ENCODE measurements around the gene PTPRJ. TPM values are rescaled to one million over a fixed set of nuclear protein-coding genes. Genes with fewer than 3 reads are reported as not detected.

The PTPRJ gene
- total and polyA plus RNA-seq, 2 experiments from 2014 or later: 4.5 to 9.5 TPM

DNA sequence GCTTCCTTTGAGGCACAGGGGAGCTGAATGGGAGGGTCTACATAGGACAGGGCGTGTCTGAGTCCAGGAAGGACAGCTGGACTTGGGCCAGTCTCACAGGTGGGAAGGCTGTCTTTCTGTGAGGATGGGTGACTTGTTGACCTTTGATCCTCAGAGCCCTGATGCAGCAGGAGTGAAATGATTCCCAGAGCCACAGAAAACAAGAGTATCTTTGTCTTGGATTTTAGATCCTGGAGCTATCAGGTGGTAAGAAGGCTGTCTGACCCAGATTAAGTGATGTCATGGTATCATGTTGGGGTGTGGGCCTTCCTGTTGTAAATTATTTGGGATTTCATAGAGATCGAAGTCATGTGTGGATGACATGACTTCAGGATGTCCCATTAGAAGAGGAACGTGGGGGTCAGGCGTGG, 15.0 kb downstream of the PTPRJ start:
- WGBS, 2 experiments (ENCODE audit: low coverage in 1 of 2, low lambda C conversion rate in 2 of 2, missing lambda C conversion rate in 2 of 2): 72 to 78% methylated on average over 4 of the region's 4 CpGs
- no peaks in the 10 kb centered on the region for H3K9me2 ChIP-seq (ENCODE audit: insufficient read depth)
- TF ChIP-seq EZH2phosphoT487 (IDR thresholded peaks at IDR 0.05; ENCODE audit: insufficient read depth, low read depth): no peak
- TF ChIP-seq EZH2 (IDR thresholded peaks at IDR 0.05; ENCODE audit: insufficient read depth, poor library complexity, severe bottlenecking): no peak
- DNase-seq: no peak
- peaks cover 94% of the 10 kb centered on the region for H3K79me2 ChIP-seq (ENCODE audit: insufficient read depth)
- no peaks in the 10 kb centered on the region for H3K36me3 ChIP-seq (ENCODE audit: low read depth)
- in situ Hi-C loops (cut with MboI): no loop called here
- H3K27ac ChIP-seq: no peak overlapping the region
- H3K4me1 ChIP-seq (ENCODE audit: insufficient read depth): peaks cover 7% of the 10 kb centered on the region; the same call in 1 of the 2 replicates
- no peaks in the 10 kb centered on the region for H4K20me1 ChIP-seq (ENCODE audit: insufficient read depth)
- H3F3A ChIP-seq (ENCODE audit: insufficient read depth): 0 out of 2 replicates have a peak, but pooled peaks cover 10% of the 10 kb centered on the region
- no peaks in the 10 kb centered on the region for H3K9me3 ChIP-seq (ENCODE audit: low read depth)
- H3K27me3 ChIP-seq (replicated peaks; ENCODE audit: insufficient read depth): no peaks in the 10 kb centered on the region
- H3K4me3 ChIP-seq: no peak overlapping the region
- H3K4me2 ChIP-seq (ENCODE audit: unreplicated experiment): no peak overlapping the region
- H2AFZ ChIP-seq: no peak overlapping the region
- no peak overlapping the region for H3K9ac ChIP-seq

DNA sequence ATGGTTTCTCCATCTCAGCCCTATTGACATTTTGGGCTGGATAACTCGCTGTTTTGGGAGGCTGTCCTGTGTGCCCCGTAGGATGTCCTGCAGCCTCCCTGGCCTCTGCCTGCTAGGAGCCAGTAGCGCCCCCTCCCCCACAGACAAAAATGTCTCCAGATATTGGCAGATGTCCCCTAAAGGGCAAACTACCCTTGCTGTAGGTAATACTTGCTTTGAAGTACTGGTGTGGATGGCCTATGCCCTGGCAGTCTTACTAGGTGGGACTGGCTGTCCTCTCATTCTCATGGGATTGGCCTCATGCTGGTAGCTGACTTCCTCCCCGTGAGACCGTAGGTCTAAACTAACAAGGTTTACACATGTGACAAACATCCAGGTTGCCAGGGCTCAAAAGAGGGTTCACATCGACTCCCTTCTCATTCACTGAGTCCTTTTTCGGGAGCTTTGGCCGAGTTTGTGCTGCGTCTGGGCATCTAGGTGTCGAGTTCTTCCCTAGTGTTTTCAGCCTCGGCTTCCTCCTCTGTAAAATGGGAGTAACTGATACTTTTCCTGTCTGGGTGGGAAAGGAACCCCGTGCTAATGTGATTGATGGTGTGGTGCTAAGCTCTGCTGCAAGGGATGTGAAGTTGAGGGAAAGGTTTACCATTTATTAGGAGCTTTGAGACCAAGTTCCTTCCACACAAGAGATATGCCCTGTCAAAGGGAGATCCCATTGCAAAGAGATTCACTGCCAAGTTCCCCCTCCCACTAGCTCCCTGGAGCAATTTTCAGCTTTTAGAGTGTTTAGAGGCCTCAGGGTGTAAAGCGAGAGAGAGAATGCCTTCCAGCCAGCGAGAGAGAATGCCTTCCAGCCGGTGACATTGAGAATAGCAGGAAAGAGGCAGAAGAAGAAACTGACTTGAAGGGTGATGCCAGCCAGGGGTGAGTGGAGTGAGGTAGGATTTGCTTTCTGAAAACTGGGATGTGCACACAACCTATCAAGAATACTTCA, 17.0 kb downstream of the PTPRJ start:
- Histone ChIP-seq H4K20me1 (ENCODE audit: insufficient read depth) (no peaks in the 10 kb centered on the region), H3K9ac (no peak overlapping the region), H3K79me2 (ENCODE audit: insufficient read depth) (peaks cover 93% of the 10 kb centered on the region), H3K36me3 (ENCODE audit: low read depth) (no peaks in the 10 kb centered on the region), H3K27me3 (replicated peaks; ENCODE audit: insufficient read depth) (no peaks in the 10 kb centered on the region), H3K4me1 (ENCODE audit: insufficient read depth) (peaks cover 17% of the 10 kb centered on the region), H3K4me2 (ENCODE audit: unreplicated experiment) (no peak overlapping the region), H3K27ac (no peak overlapping the region), H3K9me2 (ENCODE audit: insufficient read depth) (no peaks in the 10 kb centered on the region), H3F3A (ENCODE audit: insufficient read depth) (0 out of 2 replicates have a peak, but pooled peaks cover 7% of the 10 kb centered on the region), H2AFZ (no peak overlapping the region), H3K4me3 (no peak overlapping the region), H3K9me3 (ENCODE audit: low read depth) (no peaks in the 10 kb centered on the region)
- in situ Hi-C loops (cut with MboI): no loop called here
- WGBS, 2 experiments (ENCODE audit: low coverage in 1 of 2, low lambda C conversion rate in 2 of 2, missing lambda C conversion rate in 2 of 2): 84 to 88% methylated on average over 15 of the region's 15 CpGs
- no peak for DNase-seq
- TF ChIP-seq EZH2phosphoT487 (IDR thresholded peaks at IDR 0.05; ENCODE audit: insufficient read depth, low read depth) (no peak), EZH2 (IDR thresholded peaks at IDR 0.05; ENCODE audit: insufficient read depth, poor library complexity, severe bottlenecking) (no peak)

DNA sequence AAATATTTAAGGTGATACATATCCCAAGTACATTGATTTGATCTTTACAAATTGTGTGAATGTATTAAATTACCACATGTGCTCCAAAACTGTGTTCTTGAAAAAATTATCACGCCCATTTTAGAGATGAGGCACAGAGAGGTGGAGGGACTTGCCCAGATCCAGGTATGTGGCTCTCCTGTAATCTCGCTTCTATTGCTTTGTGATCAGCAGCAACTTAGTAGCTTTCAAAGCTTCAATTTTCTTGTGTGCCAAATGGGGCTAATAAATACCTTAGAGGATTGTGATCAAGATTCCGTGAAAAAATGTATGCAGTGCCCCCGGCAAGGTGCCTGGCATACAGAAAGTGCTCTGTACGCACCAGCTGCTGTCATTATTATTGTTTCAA, 18.0 kb downstream of the PTPRJ start:
- peaks cover 93% of the 10 kb centered on the region for H3K79me2 ChIP-seq (ENCODE audit: insufficient read depth)
- 96 to 99% methylated on average over 5 of the region's 5 CpGs for WGBS, 2 experiments (ENCODE audit: low coverage in 1 of 2, low lambda C conversion rate in 2 of 2, missing lambda C conversion rate in 2 of 2)

DNA sequence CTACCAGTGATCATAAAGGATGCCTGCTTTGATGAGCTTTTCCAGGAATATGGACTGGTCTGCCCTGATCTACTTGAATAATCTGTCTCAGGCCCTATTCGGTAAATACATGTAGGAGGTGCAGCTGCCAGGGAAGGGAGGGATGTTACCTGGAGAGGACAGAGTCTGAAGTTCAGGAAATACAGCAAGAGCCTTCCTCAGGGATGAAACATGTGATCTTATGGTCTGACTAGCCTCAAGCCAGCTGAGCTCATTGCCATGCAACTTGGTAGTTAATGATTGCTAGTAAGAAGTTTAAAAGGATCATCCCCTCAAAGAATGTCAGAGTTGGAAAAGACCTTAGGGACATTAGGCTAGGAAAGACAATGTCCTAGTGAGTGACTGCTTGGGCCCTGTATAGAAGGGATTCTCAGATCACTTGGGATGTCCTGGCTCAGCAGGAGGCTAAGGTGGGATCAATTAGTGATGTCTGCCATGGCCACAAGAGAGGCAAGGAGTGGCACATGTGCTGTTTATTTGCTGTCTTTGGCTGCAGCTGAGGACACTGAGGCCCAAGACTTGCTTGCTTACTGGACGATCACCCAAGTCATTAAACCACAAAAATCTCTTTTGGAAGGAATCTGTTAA, 18.5 kb downstream of the PTPRJ start:
- H3K4me2 ChIP-seq (ENCODE audit: unreplicated experiment): no peak overlapping the region
- H3F3A ChIP-seq (ENCODE audit: insufficient read depth): no peaks in the 10 kb centered on the region
- in situ Hi-C loops (cut with MboI): no loop called here
- H3K9me2 ChIP-seq (ENCODE audit: insufficient read depth): no peaks in the 10 kb centered on the region
- H3K4me1 ChIP-seq (ENCODE audit: insufficient read depth): peaks cover 17% of the 10 kb centered on the region
- no peak overlapping the region for H3K9ac ChIP-seq
- H3K27ac ChIP-seq: no peak overlapping the region
- TF ChIP-seq EZH2phosphoT487 (IDR thresholded peaks at IDR 0.05; ENCODE audit: insufficient read depth, low read depth) (no peak), EZH2 (IDR thresholded peaks at IDR 0.05; ENCODE audit: insufficient read depth, poor library complexity, severe bottlenecking) (no peak)
- no peaks in the 10 kb centered on the region for H3K36me3 ChIP-seq (ENCODE audit: low read depth)
- H2AFZ ChIP-seq: no peak overlapping the region
- peaks cover 93% of the 10 kb centered on the region for H3K79me2 ChIP-seq (ENCODE audit: insufficient read depth)
- no peak for DNase-seq
- WGBS, 2 experiments (ENCODE audit: low coverage in 1 of 2, low lambda C conversion rate in 2 of 2, missing lambda C conversion rate in 2 of 2): 68 to 69% methylated on average over 2 of the region's 2 CpGs
- H3K27me3 ChIP-seq (replicated peaks; ENCODE audit: insufficient read depth): no peaks in the 10 kb centered on the region
- no peaks in the 10 kb centered on the region for H4K20me1 ChIP-seq (ENCODE audit: insufficient read depth)
- no peak overlapping the region for H3K4me3 ChIP-seq
- no peaks in the 10 kb centered on the region for H3K9me3 ChIP-seq (ENCODE audit: low read depth)

More for the DNA sequence above, 18.0 kb downstream of the PTPRJ start:
- Histone ChIP-seq H3K27ac (no peak overlapping the region), H4K20me1 (ENCODE audit: insufficient read depth) (no peaks in the 10 kb centered on the region), H3K27me3 (replicated peaks; ENCODE audit: insufficient read depth) (no peaks in the 10 kb centered on the region), H3K4me3 (no peak overlapping the region), H3K36me3 (ENCODE audit: low read depth) (no peaks in the 10 kb centered on the region), H3K9me3 (ENCODE audit: low read depth) (no peaks in the 10 kb centered on the region), H3K9me2 (ENCODE audit: insufficient read depth) (no peaks in the 10 kb centered on the region), H3F3A (ENCODE audit: insufficient read depth) (no peaks in the 10 kb centered on the region), H3K4me1 (ENCODE audit: insufficient read depth) (peaks cover 17% of the 10 kb centered on the region), H3K9ac (no peak overlapping the region), H2AFZ (no peak overlapping the region), H3K4me2 (ENCODE audit: unreplicated experiment) (no peak overlapping the region)
- no peak for DNase-seq
- in situ Hi-C loops (cut with MboI): no loop called here
- no peak for TF ChIP-seq EZH2phosphoT487 (IDR thresholded peaks at IDR 0.05; ENCODE audit: insufficient read depth, low read depth)
- no peak for TF ChIP-seq EZH2 (IDR thresholded peaks at IDR 0.05; ENCODE audit: insufficient read depth, poor library complexity, severe bottlenecking)
